PC-9 (cell line): ENCODE results near the gene SIGLEC12. TPM values are rescaled to one million over a fixed set of nuclear protein-coding genes. Genes with fewer than 3 reads are reported as not detected.

ENCODE experiments used
- BruUV-seq: library from RNA; stranded (reverse); fragments of 400-500 nt; replicated peaks from 2 replicates; lab custom pipeline; 2021; lab: Mats Ljungman, UMichigan
- CTCF ChIA-PET: fragments of 300-600 bp; sonication (Branson Sonifier 250); formaldehyde crosslinking; loops from one replicate; lab custom pipeline; 2022; ENCODE audit warnings: antibody characterized with exemption; lab: Charles Lee
- POLR2A ChIA-PET: fragments of 300-600 bp; sonication (Branson Sonifier 250); formaldehyde crosslinking; loops from one replicate; lab custom pipeline; 2022; ENCODE audit warnings: antibody characterized with exemption; ENCODE audit not compliant: unreplicated experiment; lab: Charles Lee
- DNase-seq, 2 experiments: peaks; one replicate each; pipeline versions ENCODE4 v3.0.0 to v3.0.0-alpha.2; 2015 to 2022; ENCODE audit warnings: mixed read lengths in 1 of 2
- H2AFZ ChIP-seq: fragments of 200-600 bp; sonication (generic); 2 replicates; pipeline ENCODE4 v1.8.1; 2017; ENCODE audit warnings: antibody characterized with exemption
- H3F3A ChIP-seq: fragments of 200-600 bp; sonication (generic); 2 replicates; pipeline ENCODE4 v1.8.1; 2017; ENCODE audit warnings: antibody characterized with exemption, mild to moderate bottlenecking, low read depth; ENCODE audit not compliant: insufficient read depth
- H3K27ac ChIP-seq: fragments of 200-600 bp; sonication (generic); 2 replicates; pipeline ENCODE4 v1.6.1; 2016; ENCODE audit warnings: mixed run types
- H3K27me3 ChIP-seq: fragments of 200-600 bp; sonication (generic); 2 replicates; pipeline ENCODE4 v1.6.1; 2016; ENCODE audit warnings: low read depth, mixed run types; ENCODE audit not compliant: insufficient read depth
- H3K36me3 ChIP-seq: fragments of 200-600 bp; sonication (generic); 2 replicates; pipeline ENCODE4 v1.6.1; 2016; ENCODE audit warnings: low read depth, mixed run types
- H3K4me1 ChIP-seq: fragments of 200-600 bp; sonication (generic); replicated peaks from 2 replicates; pipeline ENCODE4 v1.6.1; 2016; ENCODE audit warnings: mixed run types; ENCODE audit not compliant: insufficient read depth
- H3K4me2 ChIP-seq: fragments of 200-600 bp; sonication (generic); 2 replicates; pipeline ENCODE4 v1.6.1; 2017; ENCODE audit warnings: mixed run types
- H3K4me3 ChIP-seq: fragments of 200-600 bp; sonication (generic); 2 replicates; pipeline ENCODE4 v1.6.1; 2016; ENCODE audit warnings: mixed run types
- H3K79me2 ChIP-seq: fragments of 200-600 bp; sonication (generic); 2 replicates; pipeline ENCODE4 v1.6.1; 2017; ENCODE audit warnings: low read depth, mixed run types
- H3K9me2 ChIP-seq: fragments of 200-600 bp; sonication (generic); 2 replicates; pipeline ENCODE4 v1.8.1; 2017; ENCODE audit warnings: mild to moderate bottlenecking; ENCODE audit not compliant: insufficient read depth
- H3K9me3 ChIP-seq: fragments of 200-600 bp; sonication (generic); 2 replicates; pipeline ENCODE4 v1.8.1; 2016; ENCODE audit warnings: low read depth; ENCODE audit not compliant: insufficient read depth
- H4K20me1 ChIP-seq: fragments of 200-600 bp; sonication (generic); 2 replicates; pipeline ENCODE4 v1.8.1; 2017; ENCODE audit not compliant: insufficient read depth
- CTCF ChIP-seq: fragments of 200-600 bp; sonication (generic); conservative IDR thresholded peaks from 2 replicates; pipeline ENCODE4 v1.6.1; 2017; ENCODE audit warnings: mixed run types, antibody characterized with exemption, mild to moderate bottlenecking, moderate library complexity
- EZH2 ChIP-seq: fragments of 200-600 bp; sonication (generic); IDR thresholded peaks from 2 replicates; pipeline ENCODE4 v1.8.0; 2017; ENCODE audit warnings: antibody characterized with exemption, low read depth
- intact Hi-C: fragments of 100-400 bp; cut with micrococcal nuclease; formaldehyde crosslinking; loops from one replicate; pipeline ENCODE4 v1.10.0; 2022; ENCODE audit not compliant: unreplicated experiment
- total RNA-seq: library from RNA; stranded (reverse); gene quantifications from 2 replicates; pipeline ENCODE4 v1.2.3, GENCODE V29; 2021

Gene SIGLEC12
- total RNA-seq, 1 experiment from 2014 or later: not detected

DNA sequence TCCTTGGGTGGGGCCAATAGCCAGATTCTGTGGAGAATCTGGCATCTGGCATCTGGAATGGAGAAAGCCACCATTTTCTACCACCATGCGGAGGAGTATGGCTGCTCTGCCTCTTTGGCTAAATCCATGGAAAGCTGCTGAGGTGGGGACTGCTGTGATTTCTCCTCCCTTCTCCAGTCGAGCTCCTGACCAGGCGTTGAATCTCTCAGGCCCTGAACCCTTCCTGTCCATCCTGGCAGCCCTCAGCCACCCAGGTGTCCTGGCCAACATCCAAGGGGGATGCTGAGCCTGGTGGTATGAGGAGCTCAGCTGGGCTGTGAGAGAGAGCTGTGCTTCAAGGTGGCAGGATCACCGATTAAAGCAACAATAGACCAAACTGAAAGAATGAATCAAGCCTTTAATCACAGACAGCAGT, 47.3 kb upstream of the SIGLEC12 start:
- ChIA-PET POLR2A (no interaction called here), CTCF (no interaction called here)
- H3K9me2 ChIP-seq: no peaks in the 10 kb centered on the region
- H2AFZ ChIP-seq: no peak overlapping the region
- H3K27ac ChIP-seq: no peak overlapping the region
- TF ChIP-seq CTCF: no peak
- TF ChIP-seq EZH2: no peak
- no TSS peak for BruUV-seq
- peaks cover 78% of the 10 kb centered on the region for H3K27me3 ChIP-seq
- H3K9me3 ChIP-seq: no peaks in the 10 kb centered on the region
- DNase-seq: no peak
- H4K20me1 ChIP-seq: no peaks in the 10 kb centered on the region
- no peaks in the 10 kb centered on the region for H3K4me1 ChIP-seq
- H3K36me3 ChIP-seq: no peaks in the 10 kb centered on the region
- intact Hi-C loops: no loop called here
- H3K4me2 ChIP-seq: no peak overlapping the region
- H3K4me3 ChIP-seq: no peak overlapping the region
- H3K79me2 ChIP-seq: no peaks in the 10 kb centered on the region
- H3F3A ChIP-seq: no peaks in the 10 kb centered on the region

DNA sequence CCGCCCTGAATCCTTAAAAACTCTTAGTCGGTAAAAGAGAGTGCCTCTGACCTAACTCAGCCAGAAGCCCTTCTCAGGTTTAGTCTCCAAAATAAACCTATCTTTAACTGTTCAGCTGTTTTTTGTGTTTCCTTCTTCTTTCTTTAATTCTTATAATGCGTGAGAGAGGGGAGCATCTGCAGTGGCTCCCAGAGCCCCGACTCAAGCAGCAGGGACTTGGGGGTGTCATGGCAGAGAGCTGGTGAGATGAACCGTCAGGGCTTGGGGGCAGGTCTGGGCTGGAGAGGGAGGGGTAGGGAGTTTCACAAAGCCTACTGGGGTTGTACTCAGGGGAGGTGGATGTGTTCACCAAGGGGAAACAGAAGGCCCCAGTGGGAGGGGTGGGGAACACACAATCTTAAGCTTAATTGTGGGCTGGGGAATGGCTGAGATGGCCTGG, 46.6 kb upstream of the SIGLEC12 start:
- Histone ChIP-seq H3F3A (no peaks in the 10 kb centered on the region), H3K79me2 (no peaks in the 10 kb centered on the region), H3K9me2 (no peaks in the 10 kb centered on the region), H3K4me3 (no peak overlapping the region), H4K20me1 (no peaks in the 10 kb centered on the region), H3K27me3 (peaks cover 81% of the 10 kb centered on the region), H3K4me1 (no peaks in the 10 kb centered on the region), H3K27ac (no peak overlapping the region), H3K36me3 (no peaks in the 10 kb centered on the region), H3K9me3 (no peaks in the 10 kb centered on the region), H3K4me2 (no peak overlapping the region), H2AFZ (no peak overlapping the region)
- ChIA-PET CTCF (no interaction called here), POLR2A (no interaction called here)
- intact Hi-C loops: no loop called here
- DNase-seq: no peak
- BruUV-seq: no TSS peak
- no peak for TF ChIP-seq CTCF
- no peak for TF ChIP-seq EZH2

- Histone ChIP-seq H3K4me2 (no peak overlapping the region), H3K9me3 (no peaks in the 10 kb centered on the region)
These were observed 46.0 kb upstream of the SIGLEC12 start for GRCh38 chr19:51547397-51548212.

More at GRCh38 chr19:51547397-51548212, 46.0 kb upstream of the SIGLEC12 start:
- CTCF ChIA-PET: no interaction called here
- Histone ChIP-seq H3K27ac (no peak overlapping the region), H2AFZ (no peak overlapping the region), H4K20me1 (no peaks in the 10 kb centered on the region), H3K9me2 (no peaks in the 10 kb centered on the region), H3K36me3 (no peaks in the 10 kb centered on the region), H3F3A (no peaks in the 10 kb centered on the region), H3K27me3 (peaks cover 84% of the 10 kb centered on the region), H3K4me3 (no peak overlapping the region), H3K4me1 (no peaks in the 10 kb centered on the region), H3K79me2 (no peaks in the 10 kb centered on the region)
- DNase-seq: no peak
- TF ChIP-seq CTCF (no peak), EZH2 (no peak)
- intact Hi-C loops: no loop called here
- BruUV-seq: no TSS peak
- POLR2A ChIA-PET: no interaction called here
